LNCAP (cell line): ENCODE measurements around the gene ENGASE.

ENCODE experiments used
- TF ChIP-seq, protein P1 (sequence below): fragments of 450-650 bp; IDR thresholded peaks from 2 replicates; pipeline ENCODE4 v1.5.1; 2017; ENCODE audit warnings: mild to moderate bottlenecking

ENGASE gene, protein sequence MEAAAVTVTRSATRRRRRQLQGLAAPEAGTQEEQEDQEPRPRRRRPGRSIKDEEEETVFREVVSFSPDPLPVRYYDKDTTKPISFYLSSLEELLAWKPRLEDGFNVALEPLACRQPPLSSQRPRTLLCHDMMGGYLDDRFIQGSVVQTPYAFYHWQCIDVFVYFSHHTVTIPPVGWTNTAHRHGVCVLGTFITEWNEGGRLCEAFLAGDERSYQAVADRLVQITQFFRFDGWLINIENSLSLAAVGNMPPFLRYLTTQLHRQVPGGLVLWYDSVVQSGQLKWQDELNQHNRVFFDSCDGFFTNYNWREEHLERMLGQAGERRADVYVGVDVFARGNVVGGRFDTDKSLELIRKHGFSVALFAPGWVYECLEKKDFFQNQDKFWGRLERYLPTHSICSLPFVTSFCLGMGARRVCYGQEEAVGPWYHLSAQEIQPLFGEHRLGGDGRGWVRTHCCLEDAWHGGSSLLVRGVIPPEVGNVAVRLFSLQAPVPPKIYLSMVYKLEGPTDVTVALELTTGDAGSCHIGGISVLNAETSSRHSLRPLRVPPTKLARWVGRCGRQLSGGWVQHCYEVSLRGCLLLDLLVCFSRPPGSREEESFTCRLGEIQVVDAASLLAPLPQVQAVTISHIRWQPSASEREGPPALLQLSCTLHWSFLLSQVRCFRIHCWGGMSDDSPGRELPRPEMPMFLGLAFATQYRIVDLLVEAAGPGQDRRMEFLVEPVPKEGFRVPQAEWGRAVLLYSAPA

DNA sequence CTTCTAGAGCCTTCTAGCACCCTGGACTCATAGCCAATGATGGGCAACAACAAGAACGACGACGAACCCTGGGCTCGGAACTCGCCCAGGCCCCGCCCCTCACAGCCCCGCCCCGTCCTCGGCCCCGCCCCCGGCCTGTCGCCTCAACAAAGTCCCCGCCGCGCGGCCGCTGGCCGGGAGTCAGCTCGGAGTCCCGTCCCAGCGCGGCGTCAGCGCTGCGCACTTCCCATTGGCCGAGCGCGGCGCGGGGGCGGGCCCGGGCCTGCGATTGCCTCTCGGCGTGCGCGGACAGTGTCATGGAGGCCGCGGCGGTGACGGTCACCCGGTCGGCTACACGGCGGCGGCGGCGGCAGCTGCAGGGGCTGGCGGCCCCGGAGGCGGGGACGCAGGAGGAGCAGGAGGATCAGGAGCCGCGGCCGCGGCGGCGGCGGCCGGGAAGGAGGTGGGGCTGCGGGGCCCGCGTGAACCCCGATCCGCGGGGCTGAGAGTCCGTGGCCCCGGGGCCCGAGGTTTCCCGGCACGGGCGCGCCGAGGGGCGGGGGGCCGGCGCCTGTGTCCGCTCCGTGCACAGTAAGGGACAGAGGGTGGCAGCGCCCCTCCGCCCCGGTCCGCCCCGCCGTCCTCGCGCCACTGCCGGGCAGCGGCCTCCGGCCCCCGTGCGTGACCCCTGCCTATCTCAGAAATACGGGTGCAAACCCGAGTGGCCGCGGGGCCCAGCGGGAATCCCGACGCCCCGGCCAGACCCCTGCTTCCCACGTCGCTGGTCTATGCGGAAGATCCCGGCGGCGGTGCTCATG lies at the start of gene ENGASE:
Gene ENGASE, plus strand, starts transcription at position 176 of the 797 bp plus-strand sequence. Its CDS starts 121 bp downstream, at position 297.
- TF ChIP-seq, protein P1, sequence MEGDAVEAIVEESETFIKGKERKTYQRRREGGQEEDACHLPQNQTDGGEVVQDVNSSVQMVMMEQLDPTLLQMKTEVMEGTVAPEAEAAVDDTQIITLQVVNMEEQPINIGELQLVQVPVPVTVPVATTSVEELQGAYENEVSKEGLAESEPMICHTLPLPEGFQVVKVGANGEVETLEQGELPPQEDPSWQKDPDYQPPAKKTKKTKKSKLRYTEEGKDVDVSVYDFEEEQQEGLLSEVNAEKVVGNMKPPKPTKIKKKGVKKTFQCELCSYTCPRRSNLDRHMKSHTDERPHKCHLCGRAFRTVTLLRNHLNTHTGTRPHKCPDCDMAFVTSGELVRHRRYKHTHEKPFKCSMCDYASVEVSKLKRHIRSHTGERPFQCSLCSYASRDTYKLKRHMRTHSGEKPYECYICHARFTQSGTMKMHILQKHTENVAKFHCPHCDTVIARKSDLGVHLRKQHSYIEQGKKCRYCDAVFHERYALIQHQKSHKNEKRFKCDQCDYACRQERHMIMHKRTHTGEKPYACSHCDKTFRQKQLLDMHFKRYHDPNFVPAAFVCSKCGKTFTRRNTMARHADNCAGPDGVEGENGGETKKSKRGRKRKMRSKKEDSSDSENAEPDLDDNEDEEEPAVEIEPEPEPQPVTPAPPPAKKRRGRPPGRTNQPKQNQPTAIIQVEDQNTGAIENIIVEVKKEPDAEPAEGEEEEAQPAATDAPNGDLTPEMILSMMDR: no peak

DNA sequence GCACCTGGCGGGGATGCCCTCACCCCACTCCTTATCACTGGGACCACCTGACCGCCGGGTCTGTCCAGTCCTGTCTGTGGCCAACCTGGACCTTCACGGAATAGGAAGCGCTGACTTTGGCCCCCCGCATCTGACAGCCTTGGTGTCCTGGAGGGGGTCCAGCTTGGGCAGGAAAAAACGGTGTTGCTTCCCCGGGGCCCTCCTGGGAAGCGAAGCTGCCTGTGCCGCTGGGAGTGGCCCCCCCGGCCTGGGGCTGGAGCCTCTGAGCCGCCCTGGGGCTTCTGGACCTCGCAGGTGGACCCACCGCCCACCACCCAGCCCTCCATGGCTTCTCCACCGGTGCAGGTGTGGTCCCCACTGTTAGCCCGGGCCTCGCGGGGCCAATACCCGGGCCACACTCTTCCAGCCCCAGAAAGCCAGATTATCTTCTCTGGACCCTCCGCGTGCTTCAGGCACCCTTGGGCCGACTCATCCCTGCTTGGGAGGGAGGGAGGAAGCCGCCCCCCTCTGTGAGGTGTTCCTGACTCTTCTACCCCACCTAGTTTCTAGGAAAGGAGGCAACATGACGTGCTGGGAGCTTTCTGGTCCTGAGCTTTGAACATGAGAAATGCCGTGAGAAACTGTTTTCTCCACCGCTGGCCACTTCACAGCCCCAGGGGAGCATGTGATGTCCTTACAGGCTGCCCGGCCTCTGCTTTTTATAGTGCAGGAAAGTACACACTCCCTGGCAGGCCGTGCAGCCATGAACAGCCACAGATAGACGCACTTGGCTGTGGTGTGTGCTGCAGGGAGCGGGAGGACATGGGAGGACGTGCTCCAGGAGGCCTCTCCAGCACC lies 49.5 kb upstream of the ENGASE start:
- TF ChIP-seq, protein P1: no peak

DNA sequence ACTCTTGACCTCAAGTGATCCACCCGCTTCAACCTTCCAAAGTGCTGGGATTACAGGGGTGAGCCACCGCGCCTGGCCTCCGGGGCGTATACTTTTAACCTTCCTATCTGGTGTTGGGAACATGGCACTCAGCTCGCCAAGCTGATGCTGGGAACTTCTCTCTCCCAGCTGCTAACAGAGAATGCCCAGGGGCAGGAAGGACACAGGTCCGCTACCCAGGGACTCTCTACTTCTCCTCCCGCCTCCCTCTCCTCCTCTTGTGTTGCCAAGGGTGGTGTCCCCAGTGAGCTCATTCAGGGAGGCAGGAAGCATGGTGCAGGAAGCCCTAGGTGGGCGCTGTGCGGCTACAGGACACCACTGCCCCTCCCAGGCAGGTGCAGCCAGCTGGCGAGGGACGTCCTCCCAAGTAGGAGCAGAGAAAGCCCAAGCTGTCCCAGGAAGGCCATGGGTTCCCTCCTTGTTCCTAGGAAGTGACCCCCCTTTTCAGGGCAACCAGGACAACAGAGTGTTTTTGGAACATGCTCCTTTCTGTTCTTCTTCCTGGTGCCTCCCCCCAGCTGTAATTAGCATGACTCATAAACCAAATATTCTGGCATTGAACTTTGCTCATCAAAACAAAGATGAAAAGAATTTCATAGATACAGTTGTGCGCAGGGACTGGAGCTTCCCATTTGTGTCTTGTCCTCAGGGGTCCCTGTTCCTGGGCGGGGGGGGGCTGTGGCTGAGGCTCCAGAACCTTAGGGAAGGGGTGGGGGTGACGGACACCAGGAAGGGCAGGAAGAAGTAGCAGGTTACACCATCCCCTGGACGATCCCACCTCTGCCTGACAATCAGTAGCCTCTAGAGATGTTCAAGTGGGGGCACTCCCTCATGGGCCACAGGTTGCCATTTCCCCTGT lies 48.0 kb upstream of the ENGASE start:
- TF ChIP-seq, protein P1: no peak

DNA sequence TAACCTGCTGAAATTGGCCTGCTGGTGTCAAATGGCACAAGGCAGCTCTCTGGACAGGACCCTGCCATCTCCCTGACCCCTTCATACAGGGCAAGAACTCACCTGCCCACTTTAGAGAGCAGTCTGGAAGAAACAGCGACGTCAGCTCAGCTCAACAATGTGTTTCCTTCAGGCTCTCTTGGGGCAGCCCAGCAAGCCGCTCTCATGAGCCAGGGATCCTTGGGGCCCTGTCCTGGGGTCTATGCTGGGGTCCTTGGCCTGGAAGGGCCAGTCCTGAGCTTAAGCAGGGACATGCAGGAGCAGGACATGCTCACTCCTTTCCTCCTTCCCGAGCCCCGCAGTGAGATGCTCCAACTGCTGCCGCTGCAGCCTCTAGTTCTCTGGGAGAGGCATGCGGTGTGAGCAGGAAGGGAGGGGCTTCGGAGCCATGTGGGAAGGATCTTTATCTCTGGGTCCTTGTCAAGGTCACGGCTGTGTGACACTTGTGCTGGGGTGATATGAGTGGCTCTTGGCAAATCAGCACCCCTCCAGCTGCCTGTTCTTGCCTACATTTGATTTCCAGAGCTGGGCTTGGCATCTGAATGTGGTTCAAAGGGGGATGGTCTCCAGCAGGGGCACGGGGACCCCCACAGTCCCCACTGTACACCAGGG lies 47.2 kb upstream of the ENGASE start:
- TF ChIP-seq, protein P1: no peak

DNA sequence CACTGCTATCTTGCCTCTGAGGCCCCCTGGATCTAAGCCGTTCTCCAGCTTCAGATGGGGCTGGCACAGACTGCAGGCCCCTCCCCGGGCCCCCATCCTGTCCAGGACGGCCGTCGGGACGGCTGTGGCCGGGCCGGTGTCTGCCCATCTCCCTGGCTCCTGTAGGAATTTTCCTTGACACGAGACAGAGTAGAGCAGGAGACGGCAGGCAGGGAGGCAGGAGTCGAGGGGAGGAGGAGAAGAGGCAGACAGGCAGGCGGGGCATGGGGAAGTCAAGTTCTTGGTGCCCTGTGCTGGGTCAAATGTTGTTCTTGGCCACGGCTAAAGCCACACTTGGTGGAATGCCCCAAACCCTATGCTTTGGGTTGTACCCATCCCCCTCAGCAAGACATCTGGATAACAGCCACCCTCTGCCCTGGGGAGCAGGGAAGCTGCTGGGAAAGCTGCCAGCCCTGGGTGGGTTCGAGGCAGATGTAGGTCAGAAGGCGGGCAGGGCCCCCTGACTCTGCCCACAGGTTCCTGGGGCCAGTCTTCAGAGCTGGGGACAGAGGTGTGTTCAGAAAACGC lies 46.6 kb upstream of the ENGASE start:
- TF ChIP-seq, protein P1: no peak
